Lower lobe of right lung (tissue), 2 donors: ENCODE data around the gene MACROD2. TPM values are rescaled to one million over a fixed set of nuclear protein-coding genes. Genes with fewer than 3 reads are reported as not detected.

Experiments
- ATAC-seq, 2 donors: fragments of 200-7000 bp; cut with Tn5 transposase; one replicate each; pipeline ENCODE4 v1.9.1; 2020 to 2022; ENCODE audit warnings: mild to moderate bottlenecking in 2 of 2, moderate library complexity in 2 of 2
- DNase-seq: peaks from one replicate; pipeline ENCODE4 v3.0.0-alpha.2; 2020
- H3K27ac ChIP-seq: fragments of 200-600 bp; one replicate; pipeline ENCODE4 v1.8.0; 2022
- H3K27me3 ChIP-seq: fragments of 200-600 bp; one replicate; pipeline ENCODE4 v1.8.0; 2022; ENCODE audit warnings: low read depth
- H3K36me3 ChIP-seq: fragments of 200-600 bp; one replicate; pipeline ENCODE4 v1.8.0; 2022; ENCODE audit warnings: mild to moderate bottlenecking
- H3K4me1 ChIP-seq: fragments of 200-600 bp; one replicate; pipeline ENCODE4 v1.8.0; 2022
- H3K4me3 ChIP-seq: fragments of 200-600 bp; one replicate; pipeline ENCODE4 v1.8.0; 2022; ENCODE audit warnings: mild to moderate bottlenecking
- H3K9me3 ChIP-seq: fragments of 200-600 bp; one replicate; pipeline ENCODE4 v1.8.0; 2022
- CTCF ChIP-seq: fragments of 200-600 bp; IDR thresholded peaks from one replicate; pipeline ENCODE4 v1.8.0; 2022; ENCODE audit warnings: antibody characterized with exemption, mild to moderate bottlenecking
- intact Hi-C: fragments of 100-400 bp; cut with DNase I; formaldehyde crosslinking; loops from one replicate; pipeline ENCODE4 v1.11.0; 2022
- total RNA-seq: library from RNA; stranded (reverse); fragmentation: NEBNext Ultra II Directional; extraction: Animal tissue kit (Norgen Biotek cat#: 25700); gene quantifications from one replicate; pipeline ENCODE4 v1.2.1, GENCODE V29; 2021
- donor health status: DM: no; HTN: yes; CAD: no; lungs with severe emphysema.

MACROD2 gene
- total RNA-seq, 1 donor from 2014 or later, result 73.0 TPM

- Histone ChIP-seq H3K27me3 (no peaks in the 10 kb centered on the region), H3K9me3 (peaks cover 14% of the 10 kb centered on the region), H3K4me3 (no peak overlapping the region), H3K36me3 (no peaks in the 10 kb centered on the region), H3K27ac (no peak overlapping the region), H3K4me1 (no peaks in the 10 kb centered on the region)
- intact Hi-C loops, result no loop called here
- DNase-seq (no peak), ATAC-seq (no peak)
- TF ChIP-seq CTCF, result no peak
Measured at GRCh38 chr20:15992564-15992963, 1997.2 kb downstream of the MACROD2 start.

- TF ChIP-seq CTCF, result no peak
- no peaks in the 10 kb centered on the region for H3K36me3 ChIP-seq
- ATAC-seq (no peak), DNase-seq (no peak)
- H3K27ac ChIP-seq, result no peak overlapping the region
- H3K4me3 ChIP-seq, result no peak overlapping the region
- no peaks in the 10 kb centered on the region for H3K27me3 ChIP-seq
- no peaks in the 10 kb centered on the region for H3K4me1 ChIP-seq
- intact Hi-C loops, result no loop called here
- peaks cover 26% of the 10 kb centered on the region for H3K9me3 ChIP-seq
Measured at GRCh38 chr20:16000112-16000511, 2004.8 kb downstream of the MACROD2 start.

- peaks cover 24% of the 10 kb centered on the region for H3K9me3 ChIP-seq
- no peak overlapping the region for H3K27ac ChIP-seq
- intact Hi-C loops, result no loop called here
- no peaks in the 10 kb centered on the region for H3K27me3 ChIP-seq
- no peak for DNase-seq
- TF ChIP-seq CTCF, result no peak
- no peak for ATAC-seq
- no peaks in the 10 kb centered on the region for H3K4me1 ChIP-seq
- no peak overlapping the region for H3K4me3 ChIP-seq
- H3K36me3 ChIP-seq, result no peaks in the 10 kb centered on the region
Measured at GRCh38 chr20:16001286-16001685, 2006.0 kb downstream of the MACROD2 start.

GRCh38 chr20:16003310-16003709 lies 2008.0 kb downstream of the MACROD2 start:
- Histone ChIP-seq H3K27me3 (no peaks in the 10 kb centered on the region), H3K36me3 (no peaks in the 10 kb centered on the region)
- intact Hi-C loops, result no loop called here

GRCh38 chr20:16004108-16004854 lies 2009.0 kb downstream of the MACROD2 start:
- intact Hi-C loops, result no loop called here
- ATAC-seq (no peak), DNase-seq (no peak)
- no peaks in the 10 kb centered on the region for H3K4me1 ChIP-seq
- H3K27ac ChIP-seq, result no peak overlapping the region
- no peaks in the 10 kb centered on the region for H3K9me3 ChIP-seq
- TF ChIP-seq CTCF, result no peak
- H3K4me3 ChIP-seq, result no peak overlapping the region
- no peaks in the 10 kb centered on the region for H3K27me3 ChIP-seq
- H3K36me3 ChIP-seq, result no peaks in the 10 kb centered on the region

More at GRCh38 chr20:16003310-16003709, 2008.0 kb downstream of the MACROD2 start:
- Histone ChIP-seq H3K9me3 (peaks cover 4% of the 10 kb centered on the region), H3K4me3 (no peak overlapping the region), H3K27ac (no peak overlapping the region), H3K4me1 (no peaks in the 10 kb centered on the region)
- DNase-seq (no peak), ATAC-seq (no peak)
- TF ChIP-seq CTCF, result no peak
